Uterus (tissue), 2 donors: ENCODE results near the gene M1AP.

Experiments used
- CTCF ChIP-seq, 4 experiments: fragments of 200-600 bp in 2 of 4; fragments of 450-650 bp in 2 of 4; sonication (generic) in 2 of 4; IDR thresholded peaks; one replicate each; pipeline ENCODE4 v1.5.1; 2016 to 2019; ENCODE audit warnings: antibody characterized with exemption in 4 of 4, mild to moderate bottlenecking in 2 of 4, moderate library complexity in 1 of 4
- POLR2A ChIP-seq, 2 donors: fragments of 450-650 bp; IDR thresholded peaks; one replicate each; pipeline ENCODE4 v1.6.1; 2016; ENCODE audit warnings: antibody characterized with exemption in 2 of 2, mild to moderate bottlenecking in 1 of 2, moderate library complexity in 1 of 2

- TF ChIP-seq CTCF (IDR thresholded peaks at IDR 0.05) = no peak
- TF ChIP-seq POLR2A (IDR thresholded peaks at IDR 0.05) = no peak
Observed at GRCh38 chr2:74584088-74584645, 64.0 kb downstream of the M1AP start.
